ENCODE results near the gene SIPA1L3. TPM values are rescaled to one million over a fixed set of nuclear protein-coding genes. Genes with fewer than 3 reads are reported as not detected.

Gene SIPA1L3
- total RNA-seq, 1 experiment from 2014 or later: 19.9 TPM

- no TSS peak for BruUV-seq (replicated peaks)
- Histone ChIP-seq H3K27me3 (replicated peaks; ENCODE audit: insufficient read depth, low read depth, low read length, poor library complexity) (no peaks in the 10 kb centered on the region), H3K27ac (ENCODE audit: low read depth, low read length, poor library complexity, severe bottlenecking) (no peak overlapping the region), H3K4me3 (ENCODE audit: low read depth, low read length, poor library complexity, severe bottlenecking) (no peak overlapping the region), H3K36me3 (ENCODE audit: insufficient read depth, low read length, poor library complexity, severe bottlenecking) (no peaks in the 10 kb centered on the region), H3K4me1 (ENCODE audit: insufficient read depth, low read length, poor library complexity, severe bottlenecking) (no peaks in the 10 kb centered on the region), H3K9me3 (ENCODE audit: low read depth, low read length, poor library complexity, severe bottlenecking) (no peaks in the 10 kb centered on the region)
- ChIA-PET CTCF (no interaction called here), POLR2A (ENCODE audit: low non-redundant PET) (no interaction called here)
- no peak for TF ChIP-seq CTCF (conservative IDR thresholded peaks at IDR 0.05; ENCODE audit: low read depth, low read length)
- TF ChIP-seq EZH2 (IDR thresholded peaks at IDR 0.05; ENCODE audit: borderline replicate concordance, low read depth, low read length, poor library complexity, severe bottlenecking): no peak
- DNase-seq (ENCODE audit: low spot score): no peak
- intact Hi-C loops (cut with micrococcal nuclease; ENCODE audit: unreplicated experiment): no loop called here
These were observed 256.6 kb downstream of the SIPA1L3 start for GRCh38 chr19:38163419-38164290.

GRCh38 chr19:38164526-38164925 lies 257.5 kb downstream of the SIPA1L3 start:
- CTCF ChIA-PET: no interaction called here
- TF ChIP-seq EZH2 (IDR thresholded peaks at IDR 0.05; ENCODE audit: borderline replicate concordance, low read depth, low read length, poor library complexity, severe bottlenecking): no peak
- no peak for TF ChIP-seq CTCF (conservative IDR thresholded peaks at IDR 0.05; ENCODE audit: low read depth, low read length)
- H3K27me3 ChIP-seq (replicated peaks; ENCODE audit: insufficient read depth, low read depth, low read length, poor library complexity): no peaks in the 10 kb centered on the region
- BruUV-seq (replicated peaks): no TSS peak
- POLR2A ChIA-PET (ENCODE audit: low non-redundant PET): no interaction called here
- intact Hi-C loops (cut with micrococcal nuclease; ENCODE audit: unreplicated experiment): no loop called here
- H3K27ac ChIP-seq (ENCODE audit: low read depth, low read length, poor library complexity, severe bottlenecking): no peak overlapping the region
- H3K36me3 ChIP-seq (ENCODE audit: insufficient read depth, low read length, poor library complexity, severe bottlenecking): no peaks in the 10 kb centered on the region
- no peak overlapping the region for H3K4me3 ChIP-seq (ENCODE audit: low read depth, low read length, poor library complexity, severe bottlenecking)
- H3K9me3 ChIP-seq (ENCODE audit: low read depth, low read length, poor library complexity, severe bottlenecking): no peaks in the 10 kb centered on the region
- DNase-seq (ENCODE audit: low spot score): no peak
- no peaks in the 10 kb centered on the region for H3K4me1 ChIP-seq (ENCODE audit: insufficient read depth, low read length, poor library complexity, severe bottlenecking)

- Histone ChIP-seq H3K27me3 (replicated peaks; ENCODE audit: insufficient read depth, low read depth, low read length, poor library complexity) (no peaks in the 10 kb centered on the region), H3K27ac (ENCODE audit: low read depth, low read length, poor library complexity, severe bottlenecking) (no peak overlapping the region), H3K4me3 (ENCODE audit: low read depth, low read length, poor library complexity, severe bottlenecking) (no peak overlapping the region), H3K4me1 (ENCODE audit: insufficient read depth, low read length, poor library complexity, severe bottlenecking) (no peaks in the 10 kb centered on the region), H3K36me3 (ENCODE audit: insufficient read depth, low read length, poor library complexity, severe bottlenecking) (no peaks in the 10 kb centered on the region), H3K9me3 (ENCODE audit: low read depth, low read length, poor library complexity, severe bottlenecking) (no peaks in the 10 kb centered on the region)
- DNase-seq (ENCODE audit: low spot score): no peak
- CTCF ChIA-PET: interaction anchor here (0.5 kb wide), 1 partner anchor 51 kb away, joined by 8 read pairs; no protein-coding TSS in a partner anchor
- POLR2A ChIA-PET (ENCODE audit: low non-redundant PET): no interaction called here
- intact Hi-C loops (cut with micrococcal nuclease; ENCODE audit: unreplicated experiment): no loop called here
- TF ChIP-seq EZH2 (IDR thresholded peaks at IDR 0.05; ENCODE audit: borderline replicate concordance, low read depth, low read length, poor library complexity, severe bottlenecking): no peak
- no TSS peak for BruUV-seq (replicated peaks)
These were observed 258.3 kb downstream of the SIPA1L3 start for GRCh38 chr19:38165335-38165734.

Measured in A673 (cell line).